HL-60 (cell line): Measurements from ENCODE around the gene BMERB1.
A peak's percentile ranks its signal among the peaks of the same experiment; 100 is the strongest.
"Not testable (repeated sequence)": the region's sequence is repeated elsewhere in the genome, so short reads cannot be mapped to it uniquely, and the experiment has no call there.

Source experiments
- DNase-seq, 2 experiments: peaks; one replicate each; pipeline ENCODE4 v3.0.0-alpha.2; 2010 to 2020; ENCODE audit warnings: low read depth in 1 of 2, low spot score in 1 of 2
- H3K27ac ChIP-seq: fragments of 250-450 bp; sonication (Bioruptor Pico); replicated peaks from 2 replicates; pipeline ENCODE4 v1.5.1; 2020; ENCODE audit warnings: mild to moderate bottlenecking, moderate library complexity
- H3K27me3 ChIP-seq: fragments of 250-450 bp; sonication (Bioruptor Pico); 2 replicates; pipeline ENCODE4 v1.5.1; 2021; ENCODE audit warnings: mild to moderate bottlenecking, moderate library complexity; ENCODE audit not compliant: insufficient read depth, poor library complexity, severe bottlenecking
- H3K4me3 ChIP-seq: replicated peaks from 2 replicates; pipeline ENCODE4 v1.5.1; 2011; ENCODE audit warnings: mild to moderate bottlenecking, control low read depth, low read length; ENCODE audit not compliant: insufficient read depth
- CTCF ChIP-seq: IDR thresholded peaks from one replicate; pipeline ENCODE4 v1.5.1; 2011; ENCODE audit warnings: low read length, control low read depth, inconsistent platforms; ENCODE audit not compliant: insufficient read depth
- GABPA ChIP-seq: IDR thresholded peaks from 2 replicates; pipeline ENCODE4 v1.6.1; 2012; ENCODE audit warnings: low read depth
- POLR2AphosphoS5 ChIP-seq: IDR thresholded peaks from 2 replicates; pipeline ENCODE4 v1.6.1; 2012; ENCODE audit warnings: low read depth
- REST ChIP-seq: IDR thresholded peaks from 2 replicates; pipeline ENCODE4 v1.6.1; 2012; ENCODE audit warnings: low read depth; ENCODE audit not compliant: insufficient replicate concordance
- SPI1 ChIP-seq: IDR thresholded peaks from 2 replicates; pipeline ENCODE4 v1.6.1; 2012; ENCODE audit warnings: low read depth, mild to moderate bottlenecking, borderline replicate concordance

BMERB1 gene

DNA sequence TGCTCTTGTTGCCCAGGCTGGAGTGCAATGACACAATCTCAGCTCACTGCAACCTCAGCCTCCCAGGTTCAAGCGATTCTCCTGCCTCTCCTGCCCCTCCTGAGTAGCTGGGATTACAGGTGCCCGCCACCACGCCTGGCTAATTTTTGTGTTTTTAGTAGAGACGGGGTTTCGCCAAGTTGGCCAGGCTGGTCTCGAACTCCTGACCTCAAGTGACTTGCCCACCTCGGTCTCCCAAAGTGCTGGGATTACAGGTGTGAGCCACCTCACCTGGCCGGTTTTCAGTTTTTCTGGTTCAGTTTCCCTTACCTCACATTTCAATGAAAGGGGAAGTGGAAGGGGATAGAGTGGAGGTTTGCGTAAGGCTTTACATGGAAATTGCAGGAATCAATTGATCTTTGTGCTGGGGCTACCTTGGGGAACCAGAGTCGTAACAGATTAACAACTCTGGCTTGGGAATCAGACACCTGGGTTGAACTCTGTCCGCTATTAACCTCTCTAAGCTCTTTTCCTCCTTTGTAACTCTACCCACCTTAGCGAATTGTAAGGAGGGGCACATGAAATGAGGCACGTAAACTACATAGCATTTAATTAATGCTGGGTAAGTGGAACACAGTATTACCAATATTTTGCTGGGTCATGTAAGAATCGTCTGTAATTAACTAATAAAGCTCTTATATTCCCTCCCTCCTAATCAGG is 35.6 kb upstream of the BMERB1 start:
- Histone ChIP-seq H3K27me3 (no peaks in the 10 kb centered on the region), H3K4me3 (no peak overlapping the region), H3K27ac (no peak overlapping the region)
- DNase-seq = no peak
- TF ChIP-seq SPI1 (peak; percentile 49; the same call in 1 of the 2 replicates), CTCF (no peak)

DNA sequence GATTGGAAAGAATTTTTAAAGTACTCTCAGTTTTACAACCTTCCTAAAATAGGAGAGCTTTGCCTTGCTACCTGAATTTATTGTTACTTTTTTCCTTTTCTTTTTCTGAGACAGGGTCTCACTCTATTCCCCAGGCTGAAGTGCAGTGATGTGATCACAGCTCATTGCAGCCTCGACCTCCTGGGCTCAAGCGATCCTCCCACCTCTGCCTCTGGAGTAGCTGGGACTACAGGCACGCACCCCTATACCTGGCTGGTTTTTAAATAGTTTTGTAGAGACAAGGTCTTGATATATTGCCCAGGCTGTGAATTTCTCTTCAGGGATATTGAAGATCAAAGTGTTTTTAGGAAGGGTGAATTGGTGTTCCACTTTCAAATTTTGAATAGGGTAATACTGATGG is 35.1 kb upstream of the BMERB1 start:
- no peak overlapping the region for H3K4me3 ChIP-seq
- no peaks in the 10 kb centered on the region for H3K27me3 ChIP-seq
- no peak for DNase-seq
- TF ChIP-seq GABPA (no peak), POLR2AphosphoS5 (no peak), SPI1 (no peak), REST (no peak), CTCF (no peak)
- no peak overlapping the region for H3K27ac ChIP-seq

DNA sequence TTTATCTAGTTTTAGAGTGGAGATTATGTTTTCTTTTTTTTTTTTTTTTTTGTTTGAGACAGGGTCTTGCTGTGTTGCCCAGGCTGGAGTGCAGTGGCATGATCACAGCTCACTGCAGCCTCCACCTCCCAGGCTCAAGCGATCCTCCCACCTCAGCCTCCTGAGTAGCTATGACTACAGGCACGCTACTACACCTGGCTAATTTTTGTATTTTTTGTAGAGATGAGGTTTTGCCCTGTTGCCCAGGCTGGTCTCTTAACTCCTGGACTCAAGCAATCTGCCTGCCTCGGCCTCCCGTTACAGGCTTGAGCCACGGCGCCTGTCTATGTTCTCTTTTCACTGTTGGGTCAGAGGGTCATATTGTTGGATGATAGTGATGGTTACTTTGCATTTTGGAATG is 34.1 kb upstream of the BMERB1 start:
- H3K4me3 ChIP-seq, H3K27me3 ChIP-seq, H3K27ac ChIP-seq, DNase-seq: not testable (repeated sequence)

DNA sequence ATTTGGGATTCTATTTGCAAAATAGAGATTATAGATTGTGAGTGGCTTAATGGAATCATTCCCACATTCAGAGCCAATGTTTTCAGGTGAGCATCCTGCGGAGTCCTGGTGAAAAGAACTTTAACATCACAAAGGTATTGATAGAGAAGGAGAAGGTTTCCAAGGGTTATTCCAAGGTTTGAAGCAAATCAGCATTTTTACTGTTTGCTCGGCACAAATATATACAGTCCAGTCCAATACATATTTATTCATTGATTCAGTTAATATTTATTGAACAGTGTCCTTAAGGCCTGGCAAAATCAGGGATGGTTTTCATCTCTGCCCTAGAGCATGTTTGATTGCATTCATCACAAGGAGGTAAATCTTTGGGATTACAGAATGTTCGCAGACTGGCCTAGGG is 32.4 kb upstream of the BMERB1 start:
- no peak for DNase-seq
- TF ChIP-seq GABPA = no peak
- no peak for TF ChIP-seq CTCF
- no peak for TF ChIP-seq SPI1
- TF ChIP-seq POLR2AphosphoS5 = no peak
- no peak for TF ChIP-seq REST
- no peak overlapping the region for H3K27ac ChIP-seq
- H3K4me3 ChIP-seq = no peak overlapping the region
- no peaks in the 10 kb centered on the region for H3K27me3 ChIP-seq
